Endodermal cell (in vitro differentiated cells): ENCODE measurements around the gene WDTC1. TPM values are rescaled to one million over a fixed set of nuclear protein-coding genes. Genes with fewer than 3 reads are reported as not detected.

Experiments used
- DNase-seq: peaks from one replicate; pipeline ENCODE4 v3.0.0-alpha.2; 2017
- H3K27ac ChIP-seq: 2 replicates; pipeline ENCODE4 v1.5.1; 2013; ENCODE audit warnings: mild to moderate bottlenecking, low read depth, low read length, moderate library complexity
- H3K27me3 ChIP-seq: 2 replicates; pipeline ENCODE4 v1.6.1; 2013; ENCODE audit warnings: mild to moderate bottlenecking, low read length, moderate library complexity; ENCODE audit not compliant: insufficient read depth, control insufficient read depth, poor library complexity, severe bottlenecking
- H3K36me3 ChIP-seq: 2 replicates; pipeline ENCODE4 v1.7.0; 2013; ENCODE audit warnings: mild to moderate bottlenecking, low read length, moderate library complexity; ENCODE audit not compliant: control insufficient read depth, insufficient read depth
- H3K4me1 ChIP-seq: one replicate; pipeline ENCODE4 v1.7.0; 2013; ENCODE audit warnings: low read length; ENCODE audit not compliant: control insufficient read depth, insufficient read depth
- H3K4me3 ChIP-seq: 2 replicates; pipeline ENCODE4 v1.5.1; 2013; ENCODE audit warnings: mild to moderate bottlenecking, low read length, moderate library complexity
- H3K9ac ChIP-seq: 2 replicates; pipeline ENCODE4 v1.6.1; 2013; ENCODE audit warnings: mild to moderate bottlenecking, low read length, moderate library complexity; ENCODE audit not compliant: poor library complexity, severe bottlenecking; ENCODE audit errors: extremely low read depth
- H3K9me3 ChIP-seq: 2 replicates; pipeline ENCODE4 v1.6.1; 2013; ENCODE audit warnings: mild to moderate bottlenecking, low read length, moderate library complexity; ENCODE audit not compliant: control insufficient read depth
- H3K27ac Mint-ChIP-seq: 2 replicates; pipeline ENCODE4 v1.8.0; 2020; ENCODE audit warnings: mixed read lengths
- H3K27me3 Mint-ChIP-seq: 2 replicates; pipeline ENCODE4 v1.8.0; 2021; ENCODE audit warnings: mild to moderate bottlenecking, mixed read lengths; ENCODE audit not compliant: insufficient read depth
- H3K36me3 Mint-ChIP-seq: 2 replicates; pipeline ENCODE4 v1.8.0; 2020; ENCODE audit warnings: low read depth, mixed read lengths
- H3K4me1 Mint-ChIP-seq: 2 replicates; pipeline ENCODE4 v1.8.0; 2020; ENCODE audit warnings: mixed read lengths
- H3K4me3 Mint-ChIP-seq: 2 replicates; pipeline ENCODE4 v1.8.0; 2020; ENCODE audit warnings: mild to moderate bottlenecking, moderate library complexity, mixed read lengths
- H3K9me3 Mint-ChIP-seq: 2 replicates; pipeline ENCODE4 v1.8.0; 2020; ENCODE audit warnings: mild to moderate bottlenecking, mixed read lengths
- WGBS, 2 experiments: methylation state at CpG; one replicate each; pipeline versions ENCODE4 v1.1.5 to v1.1.7; 2013; ENCODE audit warnings: missing lambda C conversion rate in 2 of 2, mixed read lengths in 1 of 2; ENCODE audit not compliant: insufficient coverage in 1 of 2, insufficient read length in 1 of 2; 5-methylcytosine and 5-hydroxymethylcytosine counted together
- total RNA-seq, 2 donors: library from RNA; stranded (reverse); fragmentation: NEBNext Ultra II Directional in 1 of 2; extraction: Animal tissue kit (Norgen Biotek cat#: 25700) in 1 of 2; gene quantifications; 2 replicates in 1 of 2; 3 replicates in 1 of 2; pipeline ENCODE4 v1.2.1, GENCODE V29; 2021
- TF ChIP-seq, protein P1 (sequence below): fragments of 200-600 bp; sonication (generic); conservative IDR thresholded peaks from 2 replicates; pipeline ENCODE4 v1.5.0; 2021; ENCODE audit warnings: antibody characterized with exemption, mild to moderate bottlenecking

WDTC1 gene
- total RNA-seq, 2 donors from 2014 or later = 34.7 to 41.9 TPM

DNA sequence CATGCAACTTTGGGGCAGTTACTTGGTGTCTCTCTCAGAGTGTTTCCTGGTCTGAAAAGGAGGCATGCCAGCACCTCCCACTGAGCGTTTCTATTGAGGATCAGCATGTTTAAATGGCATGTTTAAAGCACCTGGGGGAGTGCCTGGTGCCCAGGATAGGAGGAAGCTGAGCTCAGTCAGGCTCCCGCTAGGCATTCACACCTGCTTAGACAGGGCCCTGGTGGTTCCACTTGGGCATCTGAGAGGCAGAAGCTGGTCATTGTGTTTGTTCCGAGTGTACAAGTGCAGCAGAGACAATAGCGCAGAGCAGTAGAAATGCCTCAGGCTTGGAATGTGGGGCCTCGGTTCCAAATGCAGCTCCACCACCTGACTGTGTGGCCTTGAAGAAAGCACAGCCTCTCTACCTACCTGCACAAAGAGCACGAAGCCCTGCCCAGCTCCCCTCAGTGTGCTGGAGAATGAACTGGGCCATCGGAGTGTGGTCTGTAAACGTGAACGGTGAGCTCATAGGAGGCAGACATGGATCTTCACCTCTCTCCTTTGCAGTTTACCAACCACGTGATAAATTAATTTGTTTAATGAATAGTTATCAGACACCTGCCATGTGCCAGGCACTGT is 67.3 kb downstream of the WDTC1 start:
- Histone ChIP-seq H3K4me1 (peaks cover 24% of the 10 kb centered on the region), H3K9ac (no peak overlapping the region), H3K4me3 (no peak overlapping the region), H3K36me3 (peaks cover 18% of the 10 kb centered on the region), H3K9me3 (no peaks in the 10 kb centered on the region), H3K27me3 (no peaks in the 10 kb centered on the region), H3K27ac (no peak overlapping the region)
- Mint-ChIP-seq H3K4me1 (peaks cover 33% of the 10 kb centered on the region), H3K27ac (peak overlapping the region; percentile 52), H3K27me3 (no peaks in the 10 kb centered on the region), H3K4me3 (no peak overlapping the region), H3K36me3 (peaks cover 23% of the 10 kb centered on the region), H3K9me3 (no peaks in the 10 kb centered on the region)
- TF ChIP-seq, protein P1, sequence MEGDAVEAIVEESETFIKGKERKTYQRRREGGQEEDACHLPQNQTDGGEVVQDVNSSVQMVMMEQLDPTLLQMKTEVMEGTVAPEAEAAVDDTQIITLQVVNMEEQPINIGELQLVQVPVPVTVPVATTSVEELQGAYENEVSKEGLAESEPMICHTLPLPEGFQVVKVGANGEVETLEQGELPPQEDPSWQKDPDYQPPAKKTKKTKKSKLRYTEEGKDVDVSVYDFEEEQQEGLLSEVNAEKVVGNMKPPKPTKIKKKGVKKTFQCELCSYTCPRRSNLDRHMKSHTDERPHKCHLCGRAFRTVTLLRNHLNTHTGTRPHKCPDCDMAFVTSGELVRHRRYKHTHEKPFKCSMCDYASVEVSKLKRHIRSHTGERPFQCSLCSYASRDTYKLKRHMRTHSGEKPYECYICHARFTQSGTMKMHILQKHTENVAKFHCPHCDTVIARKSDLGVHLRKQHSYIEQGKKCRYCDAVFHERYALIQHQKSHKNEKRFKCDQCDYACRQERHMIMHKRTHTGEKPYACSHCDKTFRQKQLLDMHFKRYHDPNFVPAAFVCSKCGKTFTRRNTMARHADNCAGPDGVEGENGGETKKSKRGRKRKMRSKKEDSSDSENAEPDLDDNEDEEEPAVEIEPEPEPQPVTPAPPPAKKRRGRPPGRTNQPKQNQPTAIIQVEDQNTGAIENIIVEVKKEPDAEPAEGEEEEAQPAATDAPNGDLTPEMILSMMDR = no peak
- peak; percentile 72 for DNase-seq
- 81 to 84% methylated on average over 9 to 10 of the region's 10 CpGs for WGBS, 2 experiments

DNA sequence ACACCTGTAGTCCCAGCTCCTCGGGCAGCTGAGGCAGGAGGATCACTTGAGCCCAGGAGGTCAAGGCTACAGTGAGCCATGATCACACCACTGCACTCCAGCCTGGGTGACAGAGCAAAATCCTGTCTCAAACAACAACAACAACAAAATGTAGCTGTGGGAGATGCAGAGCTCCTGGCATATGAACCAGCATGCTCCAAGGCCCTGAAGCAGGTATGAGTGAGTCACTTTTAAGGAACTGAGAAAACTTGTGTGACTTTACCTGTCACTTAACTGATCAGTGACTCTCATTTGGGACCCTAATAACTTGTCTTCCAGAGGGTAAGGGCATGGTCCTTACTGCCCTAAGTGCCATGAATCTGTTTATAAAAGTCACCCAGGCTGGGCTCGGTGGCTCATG is 68.2 kb downstream of the WDTC1 start:
- Mint-ChIP-seq H3K27ac (no peak overlapping the region), H3K9me3 (no peaks in the 10 kb centered on the region), H3K4me3 (no peak overlapping the region), H3K4me1 (peaks cover 42% of the 10 kb centered on the region), H3K27me3 (no peaks in the 10 kb centered on the region), H3K36me3 (peaks cover 23% of the 10 kb centered on the region)
- TF ChIP-seq, protein P1 = no peak
- Histone ChIP-seq H3K36me3 (peaks cover 9% of the 10 kb centered on the region), H3K4me1 (peaks cover 32% of the 10 kb centered on the region), H3K4me3 (no peak overlapping the region), H3K9me3 (no peaks in the 10 kb centered on the region), H3K27me3 (no peaks in the 10 kb centered on the region), H3K9ac (no peak overlapping the region), H3K27ac (no peak overlapping the region)
- DNase-seq = no peak
- 86 to 95% methylated on average over 2 of the region's 2 CpGs for WGBS, 2 experiments

DNA sequence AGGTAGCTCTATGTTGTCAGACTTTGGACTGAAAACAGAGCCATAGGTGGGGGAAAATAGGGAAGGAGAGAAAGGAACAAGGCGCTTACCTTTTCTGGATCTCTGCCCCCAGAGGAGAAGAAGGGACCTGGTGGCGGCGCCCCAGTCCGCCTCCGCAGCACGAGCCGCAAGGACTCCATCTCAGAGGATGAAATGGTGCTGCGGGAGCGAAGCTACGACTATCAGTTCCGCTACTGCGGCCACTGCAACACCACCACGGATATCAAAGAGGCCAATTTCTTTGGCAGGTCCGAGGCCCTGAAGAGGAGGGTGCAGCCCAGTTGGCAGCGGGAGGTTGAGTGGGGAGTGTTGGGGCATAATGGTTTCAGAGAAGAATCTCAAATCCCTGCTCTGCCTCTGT is 69.1 kb downstream of the WDTC1 start:
- TF ChIP-seq, protein P1 = no peak
- Histone ChIP-seq H3K9ac (no peak overlapping the region), H3K27ac (no peak overlapping the region), H3K4me1 (peaks cover 35% of the 10 kb centered on the region), H3K36me3 (peaks cover 1% of the 10 kb centered on the region), H3K4me3 (no peak overlapping the region), H3K27me3 (no peaks in the 10 kb centered on the region), H3K9me3 (no peaks in the 10 kb centered on the region)
- Mint-ChIP-seq H3K27ac (no peak overlapping the region), H3K27me3 (no peaks in the 10 kb centered on the region), H3K9me3 (no peaks in the 10 kb centered on the region), H3K4me1 (peaks cover 47% of the 10 kb centered on the region), H3K4me3 (no peak overlapping the region), H3K36me3 (peaks cover 15% of the 10 kb centered on the region)
- no peak for DNase-seq
- WGBS, 2 experiments = 93 to 96% methylated on average over 10 to 15 of the region's 15 CpGs
